ENCODE data around the gene TMEM132C.

DNA sequence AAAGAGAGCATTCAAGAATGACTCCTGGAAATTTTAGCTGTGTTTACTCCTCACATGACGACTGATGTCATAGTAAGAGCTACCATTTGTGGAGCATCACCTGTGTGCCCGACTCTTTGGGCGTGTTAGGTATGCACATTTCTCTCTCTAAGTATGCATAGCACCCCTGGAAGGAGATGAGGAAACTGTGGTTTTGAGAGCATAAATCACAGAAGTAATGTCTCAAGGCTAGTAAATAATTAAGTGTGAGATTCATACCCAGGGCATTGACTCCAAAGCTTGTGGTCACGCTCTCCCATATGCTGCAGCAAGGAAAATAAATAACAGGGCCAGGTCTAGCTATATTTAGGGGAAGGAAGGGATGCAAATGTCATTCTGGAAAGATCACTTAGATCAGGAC, 340.7 kb downstream of the TMEM132C start:
- no peak for TF ChIP-seq ZFX (IDR thresholded peaks at IDR 0.05; ENCODE audit: borderline replicate concordance)
- TF ChIP-seq, protein P1, sequence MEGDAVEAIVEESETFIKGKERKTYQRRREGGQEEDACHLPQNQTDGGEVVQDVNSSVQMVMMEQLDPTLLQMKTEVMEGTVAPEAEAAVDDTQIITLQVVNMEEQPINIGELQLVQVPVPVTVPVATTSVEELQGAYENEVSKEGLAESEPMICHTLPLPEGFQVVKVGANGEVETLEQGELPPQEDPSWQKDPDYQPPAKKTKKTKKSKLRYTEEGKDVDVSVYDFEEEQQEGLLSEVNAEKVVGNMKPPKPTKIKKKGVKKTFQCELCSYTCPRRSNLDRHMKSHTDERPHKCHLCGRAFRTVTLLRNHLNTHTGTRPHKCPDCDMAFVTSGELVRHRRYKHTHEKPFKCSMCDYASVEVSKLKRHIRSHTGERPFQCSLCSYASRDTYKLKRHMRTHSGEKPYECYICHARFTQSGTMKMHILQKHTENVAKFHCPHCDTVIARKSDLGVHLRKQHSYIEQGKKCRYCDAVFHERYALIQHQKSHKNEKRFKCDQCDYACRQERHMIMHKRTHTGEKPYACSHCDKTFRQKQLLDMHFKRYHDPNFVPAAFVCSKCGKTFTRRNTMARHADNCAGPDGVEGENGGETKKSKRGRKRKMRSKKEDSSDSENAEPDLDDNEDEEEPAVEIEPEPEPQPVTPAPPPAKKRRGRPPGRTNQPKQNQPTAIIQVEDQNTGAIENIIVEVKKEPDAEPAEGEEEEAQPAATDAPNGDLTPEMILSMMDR (IDR thresholded peaks at IDR 0.05), result no peak
